D721Med (cell line): Measurements from ENCODE around the gene TULP1.

Source experiments
- DNase-seq: peaks from one replicate; pipeline ENCODE4 v3.0.0; 2011; ENCODE audit warnings: low spot score; ENCODE audit not compliant: insufficient read length
- FAIRE-seq: peaks from 2 replicates; lab custom pipeline; 2011; peaks lifted over from hg19 to GRCh38; lab: Jason Lieb, UNC
- TF ChIP-seq, protein P1 (sequence below): IDR thresholded peaks from 2 replicates; pipeline ENCODE4 v1.5.1; 2012; ENCODE audit warnings: mild to moderate bottlenecking, control low read depth; ENCODE audit not compliant: insufficient read depth; ENCODE audit errors: missing control alignments

The TULP1 gene

DNA sequence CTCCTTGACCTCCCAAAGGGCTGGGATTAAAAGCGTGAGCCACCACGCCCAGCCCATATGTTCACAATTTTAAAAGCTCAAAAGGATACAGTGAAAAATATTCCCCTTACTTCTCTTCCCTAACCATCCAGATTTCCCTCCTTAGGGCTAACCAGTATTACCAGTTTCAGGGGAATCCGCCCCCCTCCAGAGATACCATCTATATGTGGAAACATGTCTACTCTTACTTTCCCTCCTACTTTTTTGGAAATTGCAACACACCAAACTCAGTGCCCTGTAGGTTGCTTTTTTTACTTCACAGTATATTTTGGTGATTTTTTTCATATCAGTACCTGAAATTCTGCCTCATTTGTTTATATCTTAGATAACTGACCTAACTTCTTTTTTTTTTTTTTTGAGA, 51.4 kb downstream of the TULP1 start:
- DNase-seq (no peak), FAIRE-seq (no peak)
- TF ChIP-seq, protein P1, sequence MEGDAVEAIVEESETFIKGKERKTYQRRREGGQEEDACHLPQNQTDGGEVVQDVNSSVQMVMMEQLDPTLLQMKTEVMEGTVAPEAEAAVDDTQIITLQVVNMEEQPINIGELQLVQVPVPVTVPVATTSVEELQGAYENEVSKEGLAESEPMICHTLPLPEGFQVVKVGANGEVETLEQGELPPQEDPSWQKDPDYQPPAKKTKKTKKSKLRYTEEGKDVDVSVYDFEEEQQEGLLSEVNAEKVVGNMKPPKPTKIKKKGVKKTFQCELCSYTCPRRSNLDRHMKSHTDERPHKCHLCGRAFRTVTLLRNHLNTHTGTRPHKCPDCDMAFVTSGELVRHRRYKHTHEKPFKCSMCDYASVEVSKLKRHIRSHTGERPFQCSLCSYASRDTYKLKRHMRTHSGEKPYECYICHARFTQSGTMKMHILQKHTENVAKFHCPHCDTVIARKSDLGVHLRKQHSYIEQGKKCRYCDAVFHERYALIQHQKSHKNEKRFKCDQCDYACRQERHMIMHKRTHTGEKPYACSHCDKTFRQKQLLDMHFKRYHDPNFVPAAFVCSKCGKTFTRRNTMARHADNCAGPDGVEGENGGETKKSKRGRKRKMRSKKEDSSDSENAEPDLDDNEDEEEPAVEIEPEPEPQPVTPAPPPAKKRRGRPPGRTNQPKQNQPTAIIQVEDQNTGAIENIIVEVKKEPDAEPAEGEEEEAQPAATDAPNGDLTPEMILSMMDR: no peak

DNA sequence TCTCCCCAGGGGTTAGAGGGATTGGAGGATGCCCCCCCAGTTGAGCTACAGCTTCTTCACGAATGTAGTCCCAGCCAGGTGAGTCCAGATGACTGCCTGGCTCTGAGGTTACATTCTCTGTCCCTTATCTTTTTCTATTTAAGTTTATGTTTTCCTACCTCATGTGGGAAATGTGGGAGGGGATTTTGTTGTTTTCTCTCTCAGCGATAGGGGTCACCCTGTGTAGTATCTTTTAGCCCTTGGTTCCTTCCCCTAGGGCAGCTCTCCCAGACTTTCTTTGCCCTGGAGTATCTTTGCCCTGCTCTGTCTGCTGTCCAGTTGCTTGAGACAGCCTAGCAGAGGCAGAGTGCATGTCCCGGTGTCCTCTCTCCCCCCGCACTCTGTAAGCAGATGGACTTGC, 54.8 kb downstream of the TULP1 start:
- TF ChIP-seq, protein P1: no peak
- FAIRE-seq (no peak), DNase-seq (no peak)

DNA sequence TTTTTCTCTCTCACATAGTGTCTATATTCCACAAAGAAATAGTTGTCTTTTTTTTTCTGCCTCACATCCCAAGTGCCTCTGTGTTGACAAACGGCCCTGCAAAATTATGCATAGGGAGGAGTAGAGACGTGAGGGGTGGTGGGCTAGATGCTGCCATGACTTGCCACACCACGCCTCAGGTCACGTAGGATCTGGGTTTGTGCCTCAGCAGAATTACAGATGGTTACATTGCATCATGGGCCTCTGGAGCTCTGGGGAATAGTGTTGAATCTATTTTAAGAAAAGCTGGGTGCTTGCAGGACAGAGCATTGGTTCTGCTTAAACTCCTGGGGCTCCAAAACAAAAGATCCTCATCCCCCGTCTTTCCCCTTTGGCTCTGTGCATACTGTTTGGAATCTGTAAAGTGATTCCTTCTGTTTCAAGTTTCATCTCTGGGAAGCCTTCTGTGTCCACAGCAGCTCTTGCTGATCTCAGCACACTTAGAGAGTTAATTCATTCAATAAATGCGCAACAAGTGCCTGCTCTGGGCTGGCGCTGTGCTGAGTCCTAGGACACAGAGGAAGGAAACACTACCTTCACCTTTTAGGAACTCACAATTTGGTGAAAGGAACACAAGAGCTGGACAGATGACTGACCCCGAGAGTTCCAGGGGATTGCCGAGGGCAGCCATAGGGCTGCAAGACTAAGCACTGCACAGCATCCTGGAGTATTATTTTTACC, 58.1 kb downstream of the TULP1 start:
- no peak for DNase-seq
- FAIRE-seq: no peak
- TF ChIP-seq, protein P1: no peak

DNA sequence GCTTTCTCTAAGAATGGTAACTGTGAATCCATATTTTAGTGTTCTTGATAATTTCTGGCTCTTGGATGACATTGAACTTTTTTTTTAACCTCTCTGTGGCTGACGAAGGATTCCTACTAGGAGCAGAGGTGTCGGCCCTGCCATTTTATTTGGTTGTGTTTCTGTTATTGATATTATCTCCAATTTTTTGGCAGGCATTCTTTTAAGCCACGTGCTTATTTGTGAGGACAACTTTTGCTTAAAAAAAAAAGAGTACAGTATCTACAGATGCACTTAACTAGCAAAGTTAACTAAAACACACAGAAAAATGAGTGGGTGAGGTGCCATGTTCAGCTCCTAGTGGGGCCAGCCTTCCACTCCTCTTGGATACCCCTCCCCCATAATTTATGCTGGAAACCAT, 59.5 kb downstream of the TULP1 start:
- no peak for FAIRE-seq
- TF ChIP-seq, protein P1: no peak
- no peak for DNase-seq

DNA sequence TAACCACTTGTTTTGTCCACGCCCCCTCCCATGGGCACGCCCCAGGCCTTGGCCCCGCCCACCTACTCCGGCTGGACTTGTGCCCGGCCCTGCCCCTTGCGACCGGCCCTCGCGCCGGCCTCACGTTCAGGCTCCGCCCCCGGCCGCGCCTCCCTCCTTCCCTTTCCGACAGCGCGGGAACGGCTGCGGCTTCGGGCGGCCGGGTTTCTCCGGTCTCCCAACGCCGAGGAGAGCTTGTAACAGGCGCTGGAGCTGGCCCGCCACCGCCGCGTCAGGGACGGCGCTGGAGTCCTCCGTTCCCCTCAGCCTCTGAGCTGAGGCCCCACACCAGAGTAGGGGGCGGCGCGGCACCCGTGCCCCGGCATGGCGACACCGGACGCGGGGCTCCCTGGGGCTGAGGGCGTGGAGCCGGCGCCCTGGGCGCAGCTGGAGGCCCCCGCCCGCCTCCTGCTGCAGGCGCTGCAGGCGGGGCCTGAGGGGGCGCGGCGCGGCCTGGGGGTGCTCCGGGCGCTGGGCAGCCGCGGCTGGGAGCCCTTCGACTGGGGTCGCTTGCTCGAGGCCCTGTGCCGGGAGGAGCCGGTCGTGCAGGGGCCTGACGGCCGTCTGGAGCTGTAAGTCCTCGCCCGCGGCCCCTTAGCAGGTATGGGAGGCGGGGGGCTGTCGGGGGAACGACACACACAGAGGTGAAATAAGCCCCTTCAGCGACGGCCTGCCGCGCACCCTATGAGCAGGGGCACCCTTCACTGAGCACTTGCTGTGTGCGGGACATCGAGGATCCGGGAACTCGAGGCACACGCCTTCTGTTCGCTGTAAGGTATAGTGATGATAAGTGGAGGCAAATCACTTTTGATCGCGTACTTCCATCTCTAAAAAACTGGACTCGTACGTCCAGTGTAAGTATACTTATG, 60.3 kb downstream of the TULP1 start, which contains the start of gene FANCE:
Gene FANCE (plus strand): TSS at position 156 of the 908 bp plus-strand sequence. CDS start 208 bp downstream, at position 364.
- DNase-seq (peak; percentile 80), FAIRE-seq (no peak)
- TF ChIP-seq, protein P1: no peak

DNA sequence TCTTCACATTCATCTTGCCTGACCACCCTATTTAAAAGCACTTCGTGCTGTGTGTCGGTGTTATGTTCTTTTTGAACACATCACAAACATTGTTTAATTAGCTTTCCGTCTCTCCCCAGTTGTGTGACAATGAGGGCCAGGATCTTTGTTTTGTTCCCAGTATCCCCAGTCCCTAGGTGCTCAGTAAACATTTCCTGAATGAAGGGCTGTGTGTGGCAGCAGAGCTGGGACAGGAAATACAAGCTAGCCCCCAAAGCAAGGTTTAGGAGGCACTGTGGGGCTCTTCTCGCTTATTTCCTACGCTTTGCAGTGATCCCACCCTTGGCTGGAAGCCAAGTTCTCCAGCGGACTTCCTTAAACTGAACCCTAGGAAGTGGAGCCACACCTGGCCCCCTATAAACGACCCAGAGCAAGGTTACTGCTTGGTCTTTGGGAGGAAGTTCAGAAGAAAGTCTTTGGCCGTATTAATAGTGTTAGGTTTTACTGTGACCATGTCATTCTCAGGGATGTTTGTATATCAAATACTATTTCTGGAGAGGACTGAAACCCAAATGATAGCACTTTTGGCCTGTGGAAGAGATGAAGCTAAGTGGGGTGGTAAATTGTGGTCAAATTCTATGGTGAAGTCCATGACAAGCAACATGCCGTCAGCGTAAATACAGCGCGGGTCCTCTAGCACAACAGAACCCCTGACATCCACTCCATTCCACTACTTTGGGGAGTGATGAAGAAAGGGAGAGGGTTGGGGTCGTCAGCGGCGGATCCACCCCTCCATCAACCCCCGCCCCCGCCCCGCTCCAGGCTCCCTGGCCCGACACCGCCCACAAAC, 61.1 kb downstream of the TULP1 start:
- no peak for DNase-seq
- TF ChIP-seq, protein P1: no peak
- FAIRE-seq: no peak
